GM12892 (cell line): ENCODE results near the gene MORC2.

Experiments used
- POLR2A ChIP-seq: IDR thresholded peaks from 2 replicates; pipeline ENCODE4 v1.6.1; 2011; ENCODE audit warnings: low read depth, low read length, control low read depth
- TAF1 ChIP-seq: IDR thresholded peaks from 2 replicates; pipeline ENCODE4 v1.6.1; 2011; ENCODE audit warnings: low read depth, mild to moderate bottlenecking, control low read depth, low read length, borderline replicate concordance

GRCh38 chr22:30878516-30879414 lies 89.8 kb downstream of the MORC2 start:
- no peak for TF ChIP-seq POLR2A
- TF ChIP-seq TAF1, result no peak
